H4 (cell line): Measurements from ENCODE around the gene RAB25. TPM values are rescaled to one million over a fixed set of nuclear protein-coding genes. Genes with fewer than 3 reads are reported as not detected.
"Not testable (repeated sequence)": the region's sequence is repeated elsewhere in the genome, so short reads cannot be mapped to it uniquely, and the experiment has no call there.

ENCODE experiments used
- DNase-seq: peaks from one replicate; pipeline ENCODE4 v3.0.0-alpha.2; 2015; ENCODE audit warnings: low spot score
- total RNA-seq: library from RNA; depleted of rRNA; stranded (reverse); fragments of >200 nt; shearing (Covaris generic); gene quantifications from 2 replicates; pipeline ENCODE4 v1.2.3, GENCODE V29; 2014; rRNA removed

Gene RAB25
- total RNA-seq = 0.19 TPM in 1 of 2 replicates, not detected in the other

- no peak for DNase-seq
Observed at GRCh38 chr1:156060937-156061636, at the start of gene RAB25. Gene RAB25, plus strand, starts transcription at chr1:156061160. Its CDS starts 241 bp downstream, at chr1:156061401.

DNA sequence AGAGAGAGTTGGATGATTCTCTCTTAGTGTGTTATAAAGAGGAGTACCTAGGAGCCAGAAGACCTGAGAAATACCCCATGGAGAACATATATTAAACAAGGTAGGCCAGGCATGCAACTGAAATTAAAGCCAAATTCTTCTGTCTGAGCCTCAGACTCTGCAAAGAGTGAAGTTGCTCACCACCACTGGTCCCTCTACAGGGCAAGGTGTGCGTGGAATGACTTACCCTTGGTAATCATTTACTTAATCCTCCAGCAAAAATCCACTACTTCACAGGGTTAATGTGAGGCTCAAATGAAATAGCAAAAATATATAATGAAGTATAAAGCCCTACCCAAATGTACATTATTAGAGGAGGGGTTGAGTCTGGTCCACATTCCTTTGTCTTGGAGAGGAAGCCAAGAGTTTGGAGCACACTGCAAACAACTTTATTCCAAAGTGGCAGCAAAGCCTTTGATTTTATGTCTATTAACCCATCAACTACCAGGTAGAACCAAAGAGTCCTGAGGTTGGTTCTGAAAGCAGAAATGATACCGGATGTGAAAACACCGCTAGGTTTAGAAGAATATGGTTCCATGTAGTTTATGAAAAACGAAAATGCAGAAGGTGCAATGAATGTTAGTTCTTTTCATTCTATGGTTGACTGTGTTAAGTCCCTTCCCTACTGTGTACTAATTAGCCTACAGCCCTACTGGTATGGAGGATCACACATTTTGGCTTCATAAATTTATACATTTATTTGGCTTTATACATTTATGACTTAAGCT is 48.7 kb upstream of the RAB25 start:
- DNase-seq = no peak

DNA sequence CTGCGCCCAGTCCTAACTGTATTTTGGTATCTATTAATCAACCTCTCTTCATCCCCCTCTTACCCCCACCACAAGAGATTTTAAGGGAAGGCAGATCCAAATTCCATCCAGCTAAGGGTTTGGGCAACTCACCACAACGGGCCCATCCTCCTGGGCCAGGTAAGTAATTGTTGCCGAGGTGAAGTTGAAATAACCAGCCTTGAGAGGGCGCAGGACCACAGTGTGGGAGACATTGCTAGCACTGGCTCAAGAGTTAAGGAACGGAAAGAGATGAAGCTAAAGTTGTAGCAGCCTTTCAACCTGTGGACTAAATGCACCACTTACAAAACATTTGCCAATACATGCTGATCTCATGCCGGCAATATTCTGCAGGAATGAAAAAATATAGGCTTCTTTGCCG is 46.1 kb upstream of the RAB25 start:
- no peak for DNase-seq

DNA sequence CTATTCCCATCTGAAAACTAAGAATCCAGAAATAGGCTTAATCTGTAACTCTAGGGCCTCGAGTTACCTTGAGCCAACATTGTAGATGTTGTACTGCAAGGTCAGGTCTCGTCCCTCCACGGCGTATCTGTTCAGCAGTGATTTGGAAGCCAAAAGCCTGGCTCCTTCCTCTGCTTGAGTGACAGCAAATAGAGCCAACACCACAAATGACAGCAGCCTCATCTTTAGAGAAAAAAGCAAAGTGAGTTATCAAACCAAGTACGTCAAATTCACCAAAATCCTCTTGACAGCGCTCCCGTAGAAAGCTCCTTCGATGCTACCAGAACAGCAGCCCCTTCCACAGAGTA is 41.0 kb upstream of the RAB25 start:
- DNase-seq = no peak

- peak; percentile 90 for DNase-seq
Observed at GRCh38 chr1:156020293-156021092, 40.5 kb upstream of the RAB25 start, which contains the start of gene SSR2. Gene SSR2, minus strand, starts transcription at chr1:156020951. Its CDS starts 784 bp downstream, at chr1:156020167.

DNA sequence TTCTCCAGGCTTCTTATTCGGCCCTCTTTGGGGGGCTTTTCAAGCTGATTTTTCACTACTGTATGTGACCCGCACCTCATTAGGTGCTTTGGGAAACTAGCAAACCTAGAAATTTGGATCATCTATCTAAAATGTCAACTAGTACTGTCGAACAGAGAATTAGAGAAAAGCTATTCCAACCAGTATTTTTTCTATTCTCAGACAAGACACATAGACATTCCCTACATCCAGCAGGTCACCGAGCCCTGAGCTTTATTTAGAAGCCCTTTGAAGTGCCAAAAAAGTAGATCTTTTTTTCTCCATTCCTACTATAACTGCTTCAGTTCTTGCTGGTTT is 39.9 kb upstream of the RAB25 start:
- no peak for DNase-seq

GRCh38 chr1:156021954-156022353 is 39.0 kb upstream of the RAB25 start:
- no peak for DNase-seq

DNA sequence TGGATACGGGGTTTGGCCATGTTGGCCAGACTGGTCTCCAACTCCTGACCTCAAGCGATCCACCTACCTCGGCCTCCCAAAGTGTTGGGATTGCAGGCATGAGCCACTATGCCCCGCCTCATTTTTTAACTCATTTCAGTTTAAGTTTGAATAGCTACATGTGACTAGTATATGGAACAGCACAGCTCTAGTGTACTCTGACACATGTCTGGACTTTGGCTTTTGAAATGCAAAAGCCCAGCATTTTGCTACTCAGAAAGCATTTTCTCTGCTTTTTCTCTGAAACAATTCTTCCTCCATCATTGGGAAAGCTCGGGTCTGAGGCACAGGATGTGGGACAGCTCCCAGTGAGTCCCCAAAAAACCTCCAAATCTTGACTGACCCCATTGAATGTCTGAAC is 36.2 kb upstream of the RAB25 start:
- DNase-seq = no peak

DNA sequence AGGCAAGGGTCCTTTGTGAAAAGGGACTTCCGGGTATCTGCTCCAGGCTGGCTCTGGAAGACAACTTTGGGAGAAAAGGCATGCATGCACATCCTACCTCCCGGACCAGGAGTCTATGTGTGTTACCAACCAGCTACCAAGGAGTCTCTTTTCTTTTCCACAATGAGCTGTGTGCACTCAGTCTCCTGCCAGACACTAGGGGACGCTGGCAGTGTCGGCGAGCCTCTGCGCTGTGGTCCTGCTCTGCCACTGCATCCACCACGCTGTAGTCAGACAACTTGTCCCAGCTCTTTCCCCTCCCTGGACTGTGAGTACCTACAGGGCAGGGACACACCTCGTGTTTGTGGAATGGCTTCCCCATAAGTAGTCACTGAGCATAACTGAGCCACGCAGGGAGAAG is 35.1 kb upstream of the RAB25 start:
- DNase-seq = no peak

GRCh38 chr1:156026588-156026987 is 34.4 kb upstream of the RAB25 start:
- DNase-seq = no peak

DNA sequence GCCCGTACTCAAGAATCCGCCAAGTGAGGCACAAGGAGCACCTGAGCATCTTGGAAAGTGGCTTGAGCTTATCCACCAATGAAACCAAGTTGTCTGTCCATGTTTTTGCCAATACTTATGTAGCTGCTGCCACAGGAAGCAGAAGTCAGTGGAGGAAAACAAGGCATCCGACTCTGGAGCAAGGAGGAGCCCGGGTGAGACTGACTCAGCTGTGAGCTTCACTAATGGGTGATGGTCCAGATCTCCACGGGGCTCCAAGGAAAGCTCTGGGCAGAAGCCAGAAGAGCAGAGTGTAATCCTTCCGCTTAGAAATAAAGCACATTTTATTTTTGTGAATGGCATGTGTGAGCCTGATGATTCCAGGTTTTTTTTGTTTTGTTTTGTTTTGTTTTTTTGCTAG is 27.9 kb upstream of the RAB25 start:
- no peak for DNase-seq

GRCh38 chr1:156034991-156035390 is 26.0 kb upstream of the RAB25 start:
- not testable (repeated sequence) for DNase-seq

DNA sequence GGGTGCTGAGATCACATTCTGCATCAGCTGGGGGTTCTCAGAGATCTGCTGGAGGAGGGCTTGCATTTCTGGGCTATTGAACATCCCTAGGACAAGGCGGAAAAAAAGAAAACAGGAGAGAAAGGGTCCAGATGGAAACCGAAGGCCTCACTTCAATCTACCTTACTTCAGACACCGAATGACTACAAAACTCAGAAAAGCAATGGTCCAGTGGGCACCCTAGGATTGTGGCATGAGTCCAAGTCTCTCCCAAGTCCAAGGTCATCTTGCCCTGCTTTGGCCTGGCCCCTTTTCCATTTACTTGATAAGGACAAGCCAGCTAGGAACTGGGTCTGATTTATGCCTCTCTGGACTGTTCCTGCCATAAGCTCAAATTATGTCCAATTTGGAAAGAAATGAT is 18.1 kb upstream of the RAB25 start:
- DNase-seq = no peak

- no peak for DNase-seq
Observed at GRCh38 chr1:156045076-156045475, 15.9 kb upstream of the RAB25 start.

DNA sequence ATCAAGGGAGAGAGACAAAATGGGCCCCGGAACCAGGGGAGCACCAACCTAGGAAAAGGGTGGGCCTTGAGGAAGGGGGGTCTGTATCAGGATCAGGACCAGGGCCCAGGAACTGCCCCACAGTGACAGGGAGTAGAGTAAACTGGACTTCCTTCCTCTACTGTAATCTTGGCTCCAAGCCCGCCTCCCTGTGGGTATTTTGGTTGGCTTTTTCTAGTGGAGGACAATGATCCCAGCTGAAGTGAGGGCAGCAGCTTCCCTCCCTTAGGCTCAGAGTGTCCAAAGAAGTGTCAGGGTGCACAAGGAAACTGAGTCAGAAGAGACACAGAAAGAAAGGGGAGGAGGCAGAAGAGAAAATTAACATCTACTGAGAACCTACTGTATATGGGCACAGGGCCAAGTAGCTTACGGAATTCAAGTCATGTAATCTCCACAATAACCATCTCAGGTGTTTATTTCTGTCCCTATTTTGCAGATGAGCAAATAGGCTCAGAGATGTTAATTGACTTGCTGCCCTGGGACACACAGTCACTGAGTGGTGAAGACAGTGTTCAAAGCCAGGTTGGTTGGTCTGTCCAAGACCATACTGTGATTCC is 12.2 kb upstream of the RAB25 start:
- no peak for DNase-seq

- DNase-seq = no peak
Observed at GRCh38 chr1:156050376-156050775, 10.6 kb upstream of the RAB25 start.

DNA sequence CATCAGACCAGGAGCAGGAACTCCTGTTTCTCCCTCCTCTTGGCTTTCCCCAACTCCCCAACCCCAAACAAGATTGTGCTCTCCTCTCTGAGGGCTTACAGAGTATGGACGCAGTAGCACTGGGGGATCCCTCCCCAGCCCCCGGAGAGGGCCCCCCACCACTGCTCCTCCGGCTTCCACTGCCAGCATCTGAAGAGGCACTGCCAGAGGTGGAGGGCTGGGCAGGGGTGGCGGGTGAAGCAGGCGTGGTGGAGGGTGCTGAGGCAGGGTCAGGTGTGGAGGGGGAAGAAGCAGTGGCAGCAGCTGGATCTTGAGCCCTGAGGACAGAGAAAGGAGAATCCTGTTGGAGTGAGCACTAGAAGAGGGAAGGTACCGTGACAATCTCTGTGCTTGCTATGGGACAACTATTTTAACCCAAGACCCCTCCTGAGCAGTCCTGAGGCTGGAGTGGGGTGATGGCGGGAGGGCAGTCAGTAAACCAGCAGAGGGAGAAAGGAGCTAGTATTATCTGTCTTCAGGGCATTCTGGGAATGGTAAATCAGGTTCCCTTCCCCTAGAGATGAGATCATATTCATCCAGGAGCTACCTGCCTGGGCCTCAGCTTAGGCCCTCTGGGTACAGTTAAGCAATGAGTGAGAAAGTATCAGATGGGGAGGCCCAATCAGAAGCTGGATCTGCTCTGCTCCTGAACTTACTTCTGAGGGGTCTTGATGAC is 9.8 kb upstream of the RAB25 start:
- DNase-seq = no peak

DNA sequence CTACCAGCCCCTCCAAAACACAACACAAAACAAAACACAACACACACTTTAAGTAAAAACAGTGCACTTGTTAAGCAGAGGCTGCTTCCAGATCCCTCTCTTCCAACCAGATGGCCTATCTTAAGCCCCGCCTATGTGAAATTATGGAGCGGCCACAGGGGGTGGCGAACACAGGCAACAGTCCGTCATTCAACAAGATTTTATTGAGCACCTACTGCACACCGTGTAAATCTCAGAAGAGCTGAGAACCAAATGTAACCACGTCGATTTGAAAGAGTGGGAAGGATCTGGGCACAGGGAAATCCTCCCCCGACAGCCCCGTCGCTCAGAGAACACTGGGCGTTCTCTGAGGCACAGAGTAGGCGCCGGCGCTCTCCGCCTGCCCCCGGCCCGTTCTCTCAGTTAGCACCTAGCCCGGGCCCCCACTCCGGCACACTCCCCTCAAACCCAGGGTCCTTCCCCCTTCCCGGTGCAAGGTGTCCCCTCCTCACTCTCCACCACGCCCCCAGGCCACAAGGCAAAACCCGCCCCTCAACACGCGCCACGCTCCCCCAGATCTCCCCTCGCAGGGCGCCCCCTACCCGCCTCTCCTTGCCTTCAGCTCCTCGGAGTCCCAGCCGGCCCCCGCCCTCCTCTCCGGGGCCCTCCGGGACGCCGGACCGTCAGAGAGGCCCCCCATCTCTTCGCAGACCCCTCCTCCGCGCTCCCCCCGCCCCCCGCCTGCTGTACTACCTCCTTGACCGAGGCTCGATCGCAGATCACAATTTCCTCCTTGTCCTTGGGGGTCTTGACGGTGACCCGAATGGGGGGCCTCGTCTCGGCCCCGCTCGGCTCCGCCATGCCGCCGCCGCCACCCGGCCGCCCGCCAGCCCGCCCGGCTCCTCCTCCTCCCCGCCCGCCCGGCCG is 7.8 kb upstream of the RAB25 start:
- peak; percentile 68 for DNase-seq

DNA sequence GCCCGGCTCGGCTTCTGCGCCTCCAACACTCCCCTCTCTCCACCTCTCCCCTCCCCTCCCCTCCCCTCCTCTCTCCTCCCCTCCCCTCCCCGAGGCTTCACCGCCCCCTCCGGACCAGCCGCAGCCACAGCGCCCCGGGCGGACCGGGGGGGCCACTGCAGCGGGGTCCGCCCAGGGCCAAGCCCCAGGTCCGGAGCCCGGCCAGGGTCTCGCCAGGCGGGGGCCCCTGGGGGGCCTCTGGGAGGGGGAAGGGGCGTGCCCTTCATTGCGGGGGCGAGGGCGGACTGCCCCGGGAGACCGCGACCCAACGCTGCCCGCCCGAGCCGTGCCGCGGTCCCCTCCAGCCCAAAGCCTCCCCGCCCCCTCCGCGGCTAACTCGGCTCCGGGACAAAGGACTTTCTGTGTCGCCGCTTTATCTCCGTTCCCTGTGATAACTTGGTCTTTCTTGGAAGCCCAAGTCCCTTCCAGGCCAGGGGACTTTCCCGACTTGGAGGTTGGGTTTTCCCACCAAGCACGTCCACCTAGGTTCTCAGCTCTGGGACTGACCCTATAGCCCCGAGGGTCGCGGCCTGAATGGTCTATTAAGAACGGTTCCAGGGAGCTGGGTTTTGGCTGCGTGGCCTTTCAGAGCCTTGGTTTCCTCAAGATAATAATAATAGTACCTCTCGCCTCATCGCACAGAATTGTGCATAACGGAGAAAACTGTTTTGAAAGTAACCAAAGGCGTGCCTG is 7.0 kb upstream of the RAB25 start, which contains the start of gene UBQLN4:
Gene UBQLN4 (minus strand): TSS at position 31 of the 732 bp plus-strand sequence. CDS start 97 bp downstream, outside the sequence.
- DNase-seq = peak; percentile 72
